GM19351 (cell line): ENCODE measurements around the gene PPM1H.
"Not testable (repeated sequence)": the region's sequence is repeated elsewhere in the genome, so short reads cannot be mapped to it uniquely, and the experiment has no call there.

Experiments
- ATAC-seq: cut with Tn5 transposase; IDR thresholded peaks from one replicate; pipeline ENCODE4 v1.9.1; 2021; ENCODE audit warnings: mild to moderate bottlenecking, moderate library complexity; ENCODE audit not compliant: unreplicated experiment

The PPM1H gene

DNA sequence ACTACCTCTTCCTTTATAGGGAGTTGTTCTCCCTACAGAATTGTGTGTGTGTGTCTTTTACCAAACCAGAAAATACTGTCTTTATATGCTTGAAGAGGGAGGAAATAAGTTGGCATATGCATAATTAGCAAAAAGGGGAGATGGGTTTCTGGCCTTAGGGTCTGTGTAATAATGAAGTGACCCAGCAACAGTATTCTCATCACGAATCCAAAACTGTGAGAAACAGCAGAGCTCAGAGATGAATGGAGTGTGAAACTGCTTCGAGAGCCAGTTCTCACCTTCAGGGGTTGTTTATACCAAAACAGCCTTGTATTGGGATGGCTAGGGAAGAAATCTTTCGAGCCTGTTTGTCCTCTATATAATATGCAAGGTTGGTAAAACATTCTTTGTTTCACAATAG is 240.8 kb downstream of the PPM1H start:
- ATAC-seq = peak; percentile 4

DNA sequence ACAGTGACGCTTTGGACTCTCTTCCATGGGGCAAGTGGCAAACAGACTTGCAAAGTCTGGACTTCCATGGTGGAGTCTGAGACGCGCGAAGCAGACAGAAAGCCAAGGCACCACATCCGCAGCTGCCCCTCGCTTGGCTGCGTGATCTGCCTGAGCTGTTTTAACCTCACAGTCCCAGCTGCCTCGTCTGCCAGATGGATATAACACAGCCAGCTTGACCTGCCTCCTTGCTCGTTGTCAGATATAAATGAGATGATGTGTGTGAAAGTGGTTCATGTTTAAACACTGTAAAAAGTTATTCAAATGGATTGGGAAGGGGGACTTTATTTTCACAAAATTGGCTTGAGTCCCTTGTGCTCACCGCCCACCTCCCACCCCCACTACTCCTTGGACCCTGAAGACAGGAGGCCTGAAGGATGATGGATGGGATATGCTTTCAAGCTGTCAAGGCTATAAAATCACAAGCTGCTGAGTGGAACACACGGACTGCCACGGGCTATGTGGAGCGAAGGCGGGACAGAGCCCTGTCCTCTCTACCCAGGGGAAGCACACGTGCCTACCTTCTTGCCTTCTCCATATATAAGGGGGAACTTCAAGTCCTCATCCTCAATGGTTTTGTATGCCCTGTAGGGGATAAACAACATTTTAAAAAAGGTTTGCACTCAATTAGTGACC is 241.4 kb downstream of the PPM1H start:
- no peak for ATAC-seq

DNA sequence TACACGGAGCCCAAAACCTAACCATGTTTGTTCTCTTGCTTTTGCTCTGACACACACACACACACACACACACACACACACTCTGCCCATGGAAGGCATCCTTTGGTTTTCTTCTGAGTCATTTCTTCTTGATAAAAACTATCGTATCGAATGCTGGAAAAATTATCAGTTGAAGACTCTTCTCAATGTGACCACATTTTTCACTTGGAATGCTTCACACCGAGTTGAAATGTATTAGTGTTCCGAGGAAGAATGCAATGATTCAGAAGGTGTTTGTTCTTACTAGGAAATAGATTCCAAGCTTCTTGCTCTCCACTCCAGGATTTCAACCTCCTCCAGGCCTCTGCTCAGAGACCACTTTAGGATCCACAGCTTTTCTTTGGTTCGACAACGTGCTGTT is 242.1 kb downstream of the PPM1H start:
- no peak for ATAC-seq

DNA sequence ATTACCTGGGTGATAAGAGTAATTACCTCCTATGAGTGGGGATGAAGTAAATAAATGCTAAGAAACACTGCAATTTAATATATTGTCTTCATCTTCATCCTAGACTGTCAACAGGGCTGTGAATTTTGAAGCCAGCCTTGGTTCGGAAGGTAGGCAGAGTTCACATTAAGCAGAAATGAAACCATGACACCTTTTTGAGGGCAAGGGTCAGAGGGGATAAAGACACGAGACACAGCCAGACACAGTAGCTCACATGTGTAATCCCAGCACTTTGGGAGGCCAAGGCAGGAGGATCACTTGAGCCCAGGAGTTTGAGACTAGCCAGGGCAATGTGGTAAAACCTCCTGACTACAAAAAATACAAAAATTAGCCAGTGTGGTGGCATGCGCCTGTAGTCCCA is 243.6 kb downstream of the PPM1H start:
- ATAC-seq = no peak

DNA sequence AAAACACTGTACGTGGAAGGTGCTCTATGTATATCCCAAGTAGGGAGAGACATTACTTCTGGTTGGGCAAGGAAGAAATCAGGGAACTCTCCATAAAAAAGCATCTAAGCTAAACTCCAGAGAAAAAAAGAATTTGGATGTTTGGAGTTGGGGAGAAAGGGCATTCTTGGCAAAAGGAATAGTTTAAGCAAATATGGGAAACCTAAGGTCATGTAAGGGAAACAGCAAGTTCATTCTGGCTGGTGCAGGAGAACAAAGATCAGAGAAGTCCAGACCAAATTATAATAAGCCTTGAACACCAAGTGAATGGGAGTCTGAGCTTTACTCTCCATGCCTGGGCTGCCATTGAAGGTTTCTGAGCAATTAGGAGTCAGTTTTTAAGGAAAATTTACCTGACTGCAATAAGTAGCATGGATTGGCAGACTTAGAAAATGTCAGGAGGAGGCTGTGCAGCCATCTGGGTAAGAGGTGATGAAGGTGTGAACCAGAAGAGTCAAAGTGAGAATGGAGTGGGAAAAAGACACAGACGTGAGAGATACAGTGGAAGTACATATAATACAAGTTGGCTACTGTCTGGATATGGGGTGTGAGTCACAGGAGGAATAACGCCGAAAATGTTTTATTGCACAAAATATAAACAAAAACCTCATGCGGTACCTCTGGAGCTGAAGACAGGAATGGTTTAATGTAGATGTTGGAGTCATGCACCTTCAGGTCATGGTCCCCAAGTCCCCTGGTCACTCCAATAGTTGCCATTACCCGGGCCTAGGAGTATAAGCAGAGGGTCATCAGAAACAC is 245.7 kb downstream of the PPM1H start:
- no peak for ATAC-seq

DNA sequence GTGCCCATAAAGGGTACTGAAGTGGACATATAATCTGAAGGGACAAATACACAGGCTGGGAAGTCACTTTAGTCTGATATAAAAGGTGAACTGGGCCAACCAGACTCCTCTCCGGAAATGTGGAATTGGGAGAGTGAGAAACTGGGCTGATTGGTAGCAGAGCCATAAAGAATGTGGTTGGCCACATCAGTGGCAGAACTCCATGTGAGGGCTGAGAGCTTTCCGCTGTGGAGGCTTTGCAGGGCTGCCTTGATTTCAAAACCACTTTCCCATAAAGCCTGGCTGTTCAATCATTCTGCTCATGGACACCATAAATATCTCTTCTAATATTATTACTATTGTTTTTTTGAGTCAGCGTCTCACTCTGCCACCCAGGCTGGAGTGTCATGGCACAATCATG is 248.0 kb downstream of the PPM1H start:
- ATAC-seq = no peak

DNA sequence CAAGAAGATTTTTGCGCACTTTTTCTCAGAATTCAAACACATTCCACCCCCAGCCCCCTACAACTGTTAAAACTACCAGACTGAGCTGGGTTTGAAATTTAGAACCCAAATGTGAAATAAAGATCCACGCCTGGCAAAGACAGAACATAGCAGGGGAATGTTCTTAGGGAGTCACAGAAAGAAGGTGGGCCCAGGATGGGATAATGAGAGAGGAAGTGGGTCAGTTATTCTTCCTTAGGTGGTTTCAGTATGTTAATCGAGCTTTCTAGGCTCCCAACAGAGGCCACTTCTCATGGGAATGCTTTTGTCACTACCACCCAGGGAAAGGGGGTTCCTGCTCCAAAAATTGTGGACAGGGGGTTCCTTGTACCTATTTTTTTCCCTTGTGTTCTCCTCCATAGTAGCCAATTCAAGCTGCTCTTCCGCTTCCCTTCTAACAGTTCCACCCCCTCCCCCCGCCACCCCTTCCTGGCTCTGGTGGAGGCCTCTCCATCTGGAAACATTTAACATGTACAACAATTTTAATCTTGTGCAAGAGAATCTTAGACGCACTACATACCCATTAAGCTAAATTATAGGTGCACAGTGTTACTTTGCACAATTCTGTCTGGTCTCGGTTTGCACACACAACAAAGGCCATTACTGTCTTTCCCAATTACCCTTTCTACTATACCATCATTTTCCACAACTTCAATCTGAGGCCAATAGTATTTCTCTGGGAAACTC is 250.2 kb downstream of the PPM1H start:
- no peak for ATAC-seq

DNA sequence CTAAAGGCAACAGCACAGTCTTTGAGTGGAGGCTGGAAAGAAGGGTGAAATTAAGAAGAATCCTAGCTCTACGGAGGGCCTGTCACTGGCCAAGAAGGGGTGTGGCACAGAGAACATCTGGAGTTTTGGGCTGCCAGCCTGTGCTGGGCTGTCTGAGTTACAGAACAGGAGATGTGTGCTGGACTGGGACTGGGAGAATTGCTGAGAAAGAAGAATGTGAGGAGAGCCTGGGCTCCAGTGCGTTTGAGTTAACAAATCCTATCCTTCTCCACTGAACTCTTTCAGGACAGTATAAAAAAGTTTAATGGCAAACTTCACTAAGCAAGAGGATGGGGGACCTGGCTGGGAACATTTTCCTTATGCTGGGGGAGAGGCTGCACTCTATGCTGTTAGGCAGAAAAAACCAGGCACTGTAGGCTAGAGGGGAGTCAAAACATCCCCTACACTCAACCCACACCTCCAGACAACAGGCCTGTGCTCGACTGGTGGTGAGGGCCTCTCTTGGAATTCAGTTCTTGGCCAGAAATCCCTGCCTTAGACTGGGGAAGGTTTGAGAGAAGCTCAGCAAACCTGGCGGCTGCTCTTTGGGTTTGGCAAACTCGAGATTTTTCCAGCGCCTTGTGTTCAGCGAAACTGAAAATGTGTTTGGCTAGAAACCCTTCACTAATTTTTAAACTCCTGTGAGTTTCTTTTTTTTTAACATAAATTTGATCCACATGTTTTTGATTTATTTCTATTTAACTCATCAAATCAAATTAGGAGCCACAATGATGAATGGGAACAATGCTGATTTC is 251.0 kb downstream of the PPM1H start:
- ATAC-seq = no peak

DNA sequence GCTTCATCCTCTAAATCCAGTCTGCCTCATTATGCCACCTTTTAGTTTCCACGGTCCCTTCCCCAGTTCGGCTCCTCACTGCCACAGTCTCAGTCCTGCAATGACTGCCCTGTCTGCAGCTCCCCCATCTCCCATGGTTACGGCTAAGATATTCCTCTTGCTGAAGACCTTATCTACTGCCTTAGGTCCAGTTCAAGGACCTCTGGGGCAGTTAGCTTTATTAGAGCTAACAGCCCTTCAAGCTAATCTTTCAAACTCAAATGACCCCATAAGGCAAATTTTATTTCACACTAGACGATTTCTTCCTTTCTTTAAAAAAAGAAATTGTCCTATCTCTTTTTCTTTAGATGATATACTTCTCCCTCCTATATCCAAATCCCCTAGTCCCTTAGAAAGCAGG is 253.6 kb downstream of the PPM1H start:
- no peak for ATAC-seq

DNA sequence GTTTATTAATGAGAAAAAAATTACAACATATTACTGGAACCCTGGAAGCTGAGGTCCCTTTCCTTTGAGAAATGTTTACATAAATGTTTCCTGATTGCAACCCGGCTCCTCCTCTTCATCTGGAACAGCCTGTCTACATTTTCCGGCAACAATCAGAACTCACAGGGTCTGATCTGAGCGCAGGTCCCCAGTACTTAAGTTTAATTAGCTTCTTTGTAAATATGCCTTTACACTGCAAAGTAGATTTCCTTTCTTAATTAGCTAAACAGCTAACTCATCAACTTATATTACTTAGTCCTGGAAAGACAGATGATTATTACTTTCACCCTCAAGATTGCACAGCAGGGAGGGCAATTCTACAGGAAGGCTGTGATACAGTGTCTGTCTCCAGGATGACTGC is 255.3 kb downstream of the PPM1H start:
- ATAC-seq = no peak

DNA sequence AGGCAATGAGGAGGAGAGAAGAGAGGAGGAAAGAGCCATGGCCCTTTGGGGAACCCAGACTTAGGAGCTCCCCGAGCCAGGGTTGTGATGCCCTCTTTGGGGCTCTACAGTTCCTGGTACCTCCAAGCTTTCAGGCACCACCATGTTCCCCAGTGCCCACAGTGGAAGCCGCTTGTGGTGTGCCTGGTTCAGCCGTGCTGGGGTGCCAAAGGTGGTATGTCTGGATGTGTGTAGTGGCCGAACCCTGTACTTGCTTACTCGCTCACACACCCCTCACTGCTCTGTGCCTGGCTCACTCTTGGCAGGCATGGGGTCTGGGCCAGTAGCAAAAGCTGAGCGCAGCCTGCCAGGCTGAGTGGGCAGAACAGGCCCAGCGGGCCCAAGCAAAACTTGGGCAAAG is 257.6 kb downstream of the PPM1H start:
- ATAC-seq = no peak

DNA sequence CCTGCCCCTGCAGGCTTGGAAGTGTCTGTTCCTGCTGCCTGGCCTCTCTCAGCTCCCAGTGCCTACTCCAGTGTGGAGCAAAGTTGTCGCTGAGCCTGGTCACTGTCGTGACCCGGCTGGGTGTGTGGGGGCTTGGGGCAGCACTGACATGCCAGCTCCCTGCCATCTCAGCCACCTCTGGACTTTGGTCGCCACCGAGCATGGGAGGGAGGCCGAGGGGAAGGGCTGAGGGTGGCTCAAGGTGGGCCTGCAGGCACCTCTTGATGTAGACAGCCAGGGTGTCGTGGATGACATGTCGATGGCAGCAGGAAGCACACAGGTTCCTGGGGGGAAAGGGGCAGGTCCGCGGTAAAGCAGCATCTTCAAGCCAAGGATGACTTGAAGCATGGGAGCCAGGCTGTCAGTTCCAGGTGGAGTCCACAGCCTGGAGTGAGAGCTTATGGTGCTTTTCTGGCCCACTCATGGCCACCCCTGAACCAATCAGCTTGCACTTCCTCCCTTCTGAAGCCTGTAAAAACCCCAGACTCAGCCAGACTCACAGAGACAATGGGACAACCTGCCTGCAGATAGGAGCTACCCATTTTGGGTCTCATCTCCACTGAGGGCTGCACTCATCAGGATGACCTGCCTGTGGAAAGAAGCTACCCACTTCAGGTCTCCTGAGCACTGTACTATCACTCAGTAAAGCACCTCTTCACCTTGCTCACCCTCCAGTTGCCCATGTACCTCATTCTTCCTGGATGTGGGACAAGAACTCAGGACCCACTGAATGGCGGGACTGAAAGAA is 258.2 kb downstream of the PPM1H start:
- ATAC-seq = no peak

DNA sequence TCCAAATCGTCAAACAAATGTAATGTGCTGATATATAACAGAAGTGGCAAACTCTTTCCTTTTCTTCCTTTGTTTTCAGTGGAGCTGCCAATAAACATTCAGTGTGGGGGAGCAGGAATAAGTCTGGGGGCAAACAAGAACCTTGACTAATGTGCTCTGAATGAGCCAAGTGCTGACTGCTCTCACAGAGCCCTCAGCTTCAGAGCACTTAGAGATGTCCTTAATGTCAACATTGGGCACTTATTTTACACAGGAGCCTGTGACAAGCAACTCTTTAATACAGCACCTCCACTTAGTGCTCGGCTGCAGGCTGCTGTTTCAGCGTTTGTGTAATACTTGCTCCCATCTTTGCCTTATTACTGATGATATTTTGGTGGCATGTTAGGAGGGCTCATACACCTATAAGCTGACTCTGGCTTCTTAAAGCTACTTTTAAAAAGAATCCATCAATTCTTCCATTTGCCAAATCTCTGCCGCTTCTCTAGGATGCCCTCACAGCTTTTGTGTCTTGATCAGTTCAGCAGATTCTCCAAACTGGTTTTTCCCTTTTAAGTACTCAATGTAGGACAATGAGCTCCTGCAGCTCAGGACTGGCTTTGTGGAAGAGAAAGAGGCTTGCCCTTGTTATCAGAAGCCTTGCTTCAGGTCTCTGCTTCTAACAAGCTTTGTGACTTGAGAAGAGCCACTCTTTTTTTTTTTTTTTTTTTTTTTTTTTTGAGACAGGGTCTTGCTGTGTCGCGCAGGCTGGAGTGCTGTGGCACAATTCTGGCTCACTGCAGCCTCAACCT is 261.7 kb downstream of the PPM1H start:
- no peak for ATAC-seq

DNA sequence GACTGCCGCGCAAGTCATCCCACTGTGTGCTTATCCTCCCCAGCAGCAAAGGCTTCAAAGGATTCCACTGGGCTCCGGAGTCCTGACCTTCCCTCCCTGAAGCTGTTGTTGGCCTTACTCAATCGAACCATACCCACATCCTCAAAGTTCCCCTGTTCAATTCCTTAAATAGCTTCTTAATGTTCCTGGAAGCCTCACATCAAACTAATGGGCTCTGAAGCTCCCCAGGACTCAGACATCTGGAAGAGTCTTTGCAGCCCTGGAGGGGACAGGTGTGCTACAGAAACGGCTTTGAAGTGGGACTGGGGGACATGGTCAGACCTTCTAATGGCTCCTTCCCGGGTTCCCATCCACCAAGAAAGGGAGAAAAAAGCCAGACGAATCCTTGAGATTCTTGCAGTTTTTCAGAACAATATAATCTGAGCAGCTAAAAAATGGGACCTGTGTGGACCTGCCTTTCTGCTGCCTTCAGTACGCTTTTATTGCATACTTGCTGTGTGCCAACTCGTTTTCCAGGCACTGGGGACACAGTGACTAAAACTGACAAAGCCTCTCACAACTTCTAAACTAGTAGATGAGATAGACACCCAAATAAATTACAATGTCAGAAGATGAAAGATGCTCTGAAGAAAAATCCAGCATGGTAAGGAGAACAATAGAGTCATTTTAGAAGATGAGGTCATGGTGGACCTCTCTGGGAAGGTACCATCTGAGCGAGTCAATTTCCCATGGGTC is 263.8 kb downstream of the PPM1H start:
- no peak for ATAC-seq

DNA sequence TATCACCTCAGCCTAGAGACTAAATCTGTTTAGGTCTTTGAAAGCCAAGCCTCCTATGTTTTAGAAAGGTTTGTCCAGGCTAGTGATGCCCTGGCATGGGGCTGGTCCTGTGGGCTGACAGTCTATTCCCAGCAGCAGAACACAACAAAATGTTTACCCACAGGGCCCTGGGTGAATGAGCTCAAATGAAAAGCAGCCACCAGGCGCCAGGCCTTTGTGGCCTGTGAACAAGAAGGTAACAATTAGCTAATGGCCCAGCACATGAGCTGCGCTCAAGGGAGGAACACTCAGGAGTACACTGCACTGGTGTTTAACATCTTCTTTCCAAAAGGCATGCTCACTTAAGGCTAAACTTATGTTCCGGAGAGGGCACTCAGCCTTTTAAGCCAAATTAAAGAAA is 266.2 kb downstream of the PPM1H start:
- ATAC-seq = no peak

DNA sequence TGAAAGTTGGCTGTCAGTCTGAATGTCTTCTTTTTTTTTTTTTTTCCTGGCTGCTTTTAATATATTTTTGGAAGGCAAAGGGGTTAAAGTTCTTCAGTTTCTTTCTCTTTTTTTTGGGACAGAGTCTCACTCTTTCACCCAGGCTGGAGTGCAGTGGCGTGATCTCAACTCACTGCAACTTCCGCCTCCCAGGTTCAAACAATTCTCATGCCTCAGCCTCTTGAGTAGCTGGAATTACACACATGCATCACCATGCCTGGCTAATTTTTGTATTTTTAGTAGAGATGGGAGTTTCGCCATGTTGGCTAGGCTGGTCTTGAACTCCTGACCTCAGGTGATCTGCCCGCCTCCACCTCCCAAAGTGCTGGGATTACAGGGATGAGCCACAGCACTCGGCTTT is 270.0 kb downstream of the PPM1H start:
- not testable (repeated sequence) for ATAC-seq

DNA sequence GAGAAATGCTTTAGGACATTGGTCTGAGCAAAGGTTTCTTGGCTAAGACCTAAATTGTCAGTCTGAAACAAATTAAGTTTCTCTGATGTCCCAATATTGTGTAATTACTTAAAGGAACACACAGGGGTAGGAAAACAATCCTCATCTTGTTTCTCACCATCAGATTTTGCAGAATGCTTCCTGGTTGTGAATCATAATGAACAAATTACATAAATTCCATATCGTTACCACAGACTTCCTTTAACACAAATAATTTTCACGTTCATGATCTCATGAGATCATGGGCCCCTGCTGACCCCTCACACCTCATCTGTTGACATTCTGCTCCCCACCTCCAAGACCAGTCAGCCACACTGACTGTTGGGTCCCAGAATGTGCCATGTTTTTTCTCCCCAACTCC is 274.2 kb downstream of the PPM1H start:
- ATAC-seq = no peak

DNA sequence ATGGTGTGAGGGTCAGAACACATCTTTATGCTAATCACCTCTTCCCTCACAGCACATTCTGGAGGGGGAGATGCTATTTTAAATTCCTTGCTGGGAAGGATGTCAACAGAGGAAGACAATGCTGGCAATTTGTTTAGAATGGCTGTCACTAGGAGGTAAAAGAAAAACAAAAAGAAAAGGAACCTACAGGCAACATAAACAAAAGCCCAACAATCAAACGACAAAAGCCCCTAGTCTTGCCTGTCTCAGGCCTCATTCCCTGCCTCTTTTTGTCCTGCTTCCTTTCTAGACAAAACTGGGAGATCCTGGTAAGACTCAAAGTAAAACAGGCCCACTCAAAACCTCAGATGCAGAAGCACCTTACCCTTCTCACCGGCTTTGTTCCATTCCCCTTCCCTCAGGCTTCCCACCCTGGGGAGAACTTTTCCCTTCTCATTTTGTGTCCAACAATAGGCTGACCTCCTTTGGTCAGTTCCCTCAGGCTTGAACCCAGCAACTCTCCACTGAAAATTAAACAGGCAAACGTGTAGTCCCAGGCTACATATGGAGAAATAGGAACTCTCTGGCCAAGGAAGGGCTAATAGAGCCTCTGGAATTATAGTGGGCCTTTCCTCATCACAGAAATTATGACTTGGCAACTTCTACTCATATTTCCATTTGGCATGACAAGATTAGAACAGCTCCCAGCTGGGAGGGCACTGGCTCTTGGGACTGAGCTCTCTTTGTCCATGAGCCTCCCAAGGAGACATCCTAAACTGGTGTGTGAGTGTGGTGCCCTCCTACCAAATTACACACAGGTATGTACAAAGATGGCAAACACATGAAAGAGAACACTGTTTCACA is 275.3 kb downstream of the PPM1H start:
- ATAC-seq = no peak
